Heart right ventricle (tissue), 16 donors: ENCODE results near the gene GRB10. TPM values are rescaled to one million over a fixed set of nuclear protein-coding genes. Genes with fewer than 3 reads are reported as not detected.

Source experiments
- ATAC-seq, 8 donors: fragments of 200-7000 bp; cut with Tn5 transposase; one replicate each; pipeline ENCODE4 v1.9.1; 2020; ENCODE audit warnings: mild to moderate bottlenecking in 8 of 8, moderate library complexity in 8 of 8, moderate number of reproducible peaks in 1 of 8
- DNase-seq, 2 donors: peaks; one replicate each; pipeline ENCODE4 v3.0.0-alpha.2; 2020
- H3K27ac ChIP-seq, 10 donors: fragments of 200-600 bp; sonication (generic) in 2 of 10; one replicate each; pipeline versions ENCODE4 v1.5.0 to v1.8.0; 2020 to 2022; ENCODE audit warnings: mild to moderate bottlenecking in 3 of 10
- H3K27me3 ChIP-seq, 7 donors: fragments of 200-600 bp; one replicate each; pipeline ENCODE4 v1.8.0; 2021 to 2022; ENCODE audit warnings: mild to moderate bottlenecking in 2 of 7
- H3K36me3 ChIP-seq, 9 donors: fragments of 200-600 bp; sonication (generic) in 1 of 9; one replicate each; pipeline versions ENCODE4 v1.5.0 to v1.8.0; 2020 to 2022; ENCODE audit warnings: mild to moderate bottlenecking in 2 of 9
- H3K4me1 ChIP-seq, 9 donors: fragments of 200-600 bp; sonication (generic) in 1 of 9; one replicate each; pipeline versions ENCODE4 v1.5.0 to v1.8.0; 2020 to 2022; ENCODE audit warnings: mild to moderate bottlenecking in 4 of 9
- H3K4me3 ChIP-seq, 10 donors: fragments of 200-600 bp; sonication (generic) in 2 of 10; one replicate each; pipeline versions ENCODE4 v1.5.0 to v1.8.0; 2020 to 2022; ENCODE audit warnings: mild to moderate bottlenecking in 7 of 10, moderate library complexity in 2 of 10
- H3K9me3 ChIP-seq, 11 donors: fragments of 200-600 bp in 10 of 11; sonication (generic) in 2 of 11; one replicate each; pipeline versions ENCODE4 v1.5.0 to v1.8.0; 2013 to 2022; ENCODE audit warnings: mild to moderate bottlenecking in 2 of 11, control low read depth in 1 of 11, moderate library complexity in 1 of 11
- CTCF ChIP-seq, 9 donors: fragments of 200-600 bp; sonication (generic) in 2 of 9; IDR thresholded peaks; one replicate each; pipeline versions ENCODE4 v1.5.0 to v1.8.0; 2021 to 2022; ENCODE audit warnings: antibody characterized with exemption in 9 of 9, mild to moderate bottlenecking in 5 of 9, moderate library complexity in 1 of 9
- WGBS, 2 donors: extraction: QIAGEN DNeasy Blood & Tissue Kit; methylation state at CpG; one replicate each; pipeline ENCODE4 v1.1.7; 2013; ENCODE audit warnings: inconsistent platforms in 1 of 2; 5-methylcytosine and 5-hydroxymethylcytosine counted together
- intact Hi-C, 10 donors: fragments of 100-400 bp; cut with DNase I; formaldehyde crosslinking; loops; one replicate each; pipeline versions ENCODE4 v1.11.1 to v1.14.2; 2022
- polyA plus RNA-seq, 2 donors: library from polyadenylated mRNA; stranded (reverse); fragments of 200-250 nt; gene quantifications; one replicate each; pipeline ENCODE4 v1.2.3, GENCODE V29; 2013
- total RNA-seq, 10 donors: library from RNA; stranded (reverse); fragmentation: NEBNext Ultra II Directional in 3 of 10; extraction: Animal tissue kit (Norgen Biotek cat#: 25700) in 3 of 10; gene quantifications; one replicate each; pipeline versions ENCODE4 v1.2.1 to v1.2.4, GENCODE V29; 2021 to 2023
- donor health status: Arrhythmogenic right ventricular cardiomyopathy.
- donor health status: ischemic (EF 13 %, LVEDD 7.1; RV severe dilation, severe dysfunction).
- donor health status: healthy with polysubstance abuse.
- donor health status: DM: no; HTN: yes; CAD: no.
- donor health status: DM: no; HTN: no; CAD: no.
- donor health status: ischemic (EF 25% LVEDD 6.9; RV normal size, moderate dysfunction).
- donor health status: ischemic (EF 25% LVEDD 5.7; RV mildly dilated, moderate dysfunction).
- donor health status: healthy.
- donor health status: DM: yes; HTN: yes; CAD: no.
- donor health status: Ischemic cardiomyopathy.
- donor health status: ischemic (EF 35%, LVEDD 5.7; RV mildly dilated, moderate dysfunction).
- donor health status: nonischemic (EF 11% LVEDD 7.7; RV severe dilation, severe dysfunction).
- donor health status: DM: yes; HTN: yes; CAD: no.
- donor health status: PGD.
- donor health status: ischemic (EF 29% LVEDD 5.4; RV normal size, mild dysfunction).
- donor health status: nonischemic (EF 23%, LVEDD 6.1; RV moderate dilation, normal function).

The GRB10 gene
- total and polyA plus RNA-seq, 12 donors = 13.2 to 48.7 (median 29.6) TPM

GRCh38 chr7:50682079-50682478 lies 100.6 kb downstream of the GRB10 start:
- Histone ChIP-seq H3K27me3 (no peaks in the 10 kb centered on the region), H3K4me1 (peaks cover 7 to 88% (median 44%) of the 10 kb centered on the region in 9 donors), H3K9me3 (no peaks in the 10 kb centered on the region), H3K36me3 (peaks cover 0 to 9% (median 0%) of the 10 kb centered on the region in 9 donors), H3K27ac (peak overlapping the region in 1 of 10 donors; percentile 37), H3K4me3 (no peak overlapping the region)
- intact Hi-C loops = loop anchor here in 5 of 10 donors (5.0 to 10.0 kb wide), 6 partner anchors 40 to 473 kb away; no protein-coding TSS in a partner anchor
- no peak for DNase-seq
- ATAC-seq = peak in 2 of 8 donors; percentile 20 to 48
- no peak for TF ChIP-seq CTCF (IDR thresholded peaks at IDR 0.05)
- 48 to 68% methylated on average over 4 of the region's 4 CpGs for WGBS, 2 donors

- peak overlapping the region in 2 of 10 donors; percentile 37 to 40 for H3K27ac ChIP-seq
- intact Hi-C loops = loop anchor here in 6 of 10 donors (2.0 to 10.0 kb wide), 7 partner anchors 39 to 473 kb away; no protein-coding TSS in a partner anchor
- H3K9me3 ChIP-seq = no peaks in the 10 kb centered on the region
- no peak overlapping the region for H3K4me3 ChIP-seq
- no peak for TF ChIP-seq CTCF (IDR thresholded peaks at IDR 0.05)
- 71 to 78% methylated on average over 8 of the region's 8 CpGs for WGBS, 2 donors
- peaks cover 10 to 88% (median 48%) of the 10 kb centered on the region in 9 donors for H3K4me1 ChIP-seq
- no peaks in the 10 kb centered on the region for H3K27me3 ChIP-seq
- H3K36me3 ChIP-seq = peaks cover 0 to 4% (median 0%) of the 10 kb centered on the region in 9 donors
- ATAC-seq (no peak), DNase-seq (no peak)
These were observed 101.2 kb downstream of the GRB10 start for GRCh38 chr7:50681432-50682045.

DNA sequence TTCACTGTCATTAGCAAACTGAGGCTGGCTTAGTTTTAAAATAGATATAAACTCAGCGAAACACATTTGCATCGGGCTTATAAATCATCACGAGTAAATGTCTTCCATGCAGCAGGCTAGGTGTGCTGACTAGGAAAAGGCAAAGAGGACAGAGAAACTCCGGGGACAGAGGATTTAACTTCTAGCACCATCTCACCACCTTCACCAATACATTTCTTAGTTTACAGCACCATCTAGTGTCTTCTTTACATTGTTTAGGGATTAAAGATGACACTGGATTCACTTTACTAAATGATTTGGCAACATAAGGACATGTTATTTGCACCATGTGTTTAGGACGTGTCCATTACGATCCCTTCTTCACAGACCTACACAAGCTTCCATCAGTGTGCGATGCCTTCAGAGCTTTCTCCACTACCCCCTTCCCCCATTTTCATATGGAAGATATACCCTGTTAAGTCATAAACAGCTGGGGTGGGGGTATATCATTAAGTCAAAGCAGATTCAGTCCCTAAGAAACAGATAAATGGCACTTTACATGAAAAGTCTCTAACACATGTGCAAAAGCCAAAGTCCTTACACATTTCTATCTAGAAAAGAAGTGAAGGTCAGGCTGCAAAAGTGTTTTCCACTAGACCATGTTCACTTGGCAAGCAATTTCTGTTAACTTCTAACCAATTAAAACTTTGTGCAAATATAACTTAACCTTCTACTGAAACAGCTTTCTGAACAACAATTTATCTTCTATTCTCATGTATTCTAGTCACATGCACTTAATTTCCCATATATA lies 103.3 kb downstream of the GRB10 start:
- intact Hi-C loops = loop anchor here (1.0 to 10.0 kb wide), 13 partner anchors 37 to 1403 kb away; no protein-coding TSS in a partner anchor
- TF ChIP-seq CTCF (IDR thresholded peaks at IDR 0.05) = peak in 8 of 9 donors; percentile 22 to 64 (median 51)
- Histone ChIP-seq H3K4me3 (no peak overlapping the region), H3K9me3 (no peaks in the 10 kb centered on the region), H3K36me3 (peaks cover 0 to 4% (median 0%) of the 10 kb centered on the region in 9 donors), H3K4me1 (peaks cover 10 to 86% (median 43%) of the 10 kb centered on the region in 9 donors), H3K27me3 (no peaks in the 10 kb centered on the region), H3K27ac (peak overlapping the region in 2 of 10 donors; percentile 10 to 23)
- ATAC-seq (peak; percentile 64 to 78 (median 70)), DNase-seq (no peak)
- WGBS, 2 donors = 39 to 41% methylated on average over 7 of the region's 7 CpGs

- ATAC-seq (no peak), DNase-seq (no peak)
- Histone ChIP-seq H3K4me1 (peaks cover 10 to 77% (median 43%) of the 10 kb centered on the region in 9 donors), H3K27ac (peak overlapping the region in 2 of 10 donors; percentile 10 to 23), H3K4me3 (no peak overlapping the region), H3K36me3 (peaks cover 0 to 12% (median 6%) of the 10 kb centered on the region in 9 donors), H3K9me3 (no peaks in the 10 kb centered on the region), H3K27me3 (no peaks in the 10 kb centered on the region)
- intact Hi-C loops = loop anchor here in 8 of 10 donors (2.0 to 10.0 kb wide), 7 partner anchors 36 to 1404 kb away; no protein-coding TSS in a partner anchor
- WGBS, 2 donors = 80 to 86% methylated on average over 7 of the region's 7 CpGs
- no peak for TF ChIP-seq CTCF (IDR thresholded peaks at IDR 0.05)
These were observed 104.1 kb downstream of the GRB10 start for GRCh38 chr7:50678586-50678985.
